ENCODE results near the gene ATIC. TPM values are rescaled to one million over a fixed set of nuclear protein-coding genes. Genes with fewer than 3 reads are reported as not detected.

The ATIC gene
- total and polyA plus RNA-seq, 7 experiments from 2014 or later = 62.1 to 205 (median 85.2) TPM

GRCh38 chr2:215320102-215320501, 8.2 kb downstream of the ATIC start:
- ATAC-seq = no peak
- no peak overlapping the region for H3K4me3 Mint-ChIP-seq
- intact Hi-C loops (cut with micrococcal nuclease) = no loop called here
- CTCF ChIA-PET = no interaction called here
- peaks cover 7 to 50% (median 37%) of the 10 kb centered on the region in 7 donors for H3K4me1 Mint-ChIP-seq
- Histone ChIP-seq H3K4me1 (ENCODE audit: control insufficient read depth in 2 of 2, insufficient read depth in 2 of 2, low read length in 2 of 2) (no peaks in the 10 kb centered on the region), H3K27me3 (ENCODE audit: control insufficient read depth in 2 of 2, insufficient read depth in 2 of 2, low read length in 2 of 2) (no peaks in the 10 kb centered on the region), H3K36me3 (ENCODE audit: control insufficient read depth in 2 of 3, insufficient read depth in 3 of 3, low read length in 3 of 3) (peaks cover 15 to 46% (median 17%) of the 10 kb centered on the region in 3 experiments), H3K4me3 (ENCODE audit: low read length) (no peak overlapping the region), H3K9me3 (ENCODE audit: control insufficient read depth in 2 of 3, low read length in 3 of 3) (no peaks in the 10 kb centered on the region), H3K27ac (ENCODE audit: low read depth, low read length) (no peak overlapping the region)
- POLR2A ChIA-PET = interaction anchor here (1.3 kb wide), 1 partner anchor 8 kb away, joined by 5 read pairs; the partner anchor contains the start of gene ATIC
- no peak overlapping the region for H3K27ac Mint-ChIP-seq
- H3K36me3 Mint-ChIP-seq = peaks cover 15 to 58% (median 44%) of the 10 kb centered on the region in 5 donors
- no peaks in the 10 kb centered on the region for H3K9me3 Mint-ChIP-seq
- no peak for DNase-seq
- no peaks in the 10 kb centered on the region for H3K27me3 Mint-ChIP-seq

GRCh38 chr2:215320679-215321078, 8.8 kb downstream of the ATIC start:
- H3K4me1 Mint-ChIP-seq = peaks cover 7 to 49% (median 35%) of the 10 kb centered on the region in 7 donors
- no peak overlapping the region for H3K4me3 ChIP-seq (ENCODE audit: low read length)
- no peak overlapping the region for H3K27ac Mint-ChIP-seq
- intact Hi-C loops (cut with micrococcal nuclease) = no loop called here
- ChIA-PET POLR2A (interaction anchor here (1.3 kb wide), 1 partner anchor 9 kb away, joined by 5 read pairs; the partner anchor contains the start of gene ATIC), CTCF (no interaction called here)
- no peaks in the 10 kb centered on the region for H3K27me3 Mint-ChIP-seq
- H3K9me3 ChIP-seq (ENCODE audit: control insufficient read depth in 2 of 3, low read length in 3 of 3) = no peaks in the 10 kb centered on the region
- no peaks in the 10 kb centered on the region for H3K9me3 Mint-ChIP-seq
- no peak overlapping the region for H3K27ac ChIP-seq (ENCODE audit: low read depth, low read length)
- H3K4me1 ChIP-seq (ENCODE audit: control insufficient read depth in 2 of 2, insufficient read depth in 2 of 2, low read length in 2 of 2) = no peaks in the 10 kb centered on the region
- H3K36me3 ChIP-seq (ENCODE audit: control insufficient read depth in 2 of 3, insufficient read depth in 3 of 3, low read length in 3 of 3) = peaks cover 15 to 46% (median 18%) of the 10 kb centered on the region in 3 experiments
- ATAC-seq = no peak
- H3K36me3 Mint-ChIP-seq = peaks cover 16 to 58% (median 44%) of the 10 kb centered on the region in 5 donors
- DNase-seq = no peak
- peak overlapping the region in 1 of 10 donors; percentile 3 for H3K4me3 Mint-ChIP-seq
- H3K27me3 ChIP-seq (ENCODE audit: control insufficient read depth in 2 of 2, insufficient read depth in 2 of 2, low read length in 2 of 2) = no peaks in the 10 kb centered on the region

- no peaks in the 10 kb centered on the region for H3K27me3 Mint-ChIP-seq
- ChIA-PET CTCF (interaction anchor here (0.6 kb wide), 1 partner anchor 557 kb away, joined by 3 read pairs; no protein-coding TSS in a partner anchor), POLR2A (interaction anchor here (0.6 to 1.1 kb wide), 3 partner anchors 10 to 808 kb away, joined by 3 to 6 read pairs (median 3); partner anchors contain the start of gene ATIC)
- intact Hi-C loops (cut with micrococcal nuclease) = no loop called here
- H3K4me1 Mint-ChIP-seq = peaks cover 18 to 46% (median 28%) of the 10 kb centered on the region in 7 donors
- no peaks in the 10 kb centered on the region for H3K27me3 ChIP-seq (ENCODE audit: control insufficient read depth in 2 of 2, insufficient read depth in 2 of 2, low read length in 2 of 2)
- H3K36me3 Mint-ChIP-seq = peaks cover 24 to 73% (median 49%) of the 10 kb centered on the region in 5 donors
- no peaks in the 10 kb centered on the region for H3K9me3 ChIP-seq (ENCODE audit: control insufficient read depth in 2 of 3, low read length in 3 of 3)
- no peak overlapping the region for H3K4me3 ChIP-seq (ENCODE audit: low read length)
- H3K4me1 ChIP-seq (ENCODE audit: control insufficient read depth in 2 of 2, insufficient read depth in 2 of 2, low read length in 2 of 2) = no peaks in the 10 kb centered on the region
- peak overlapping the region in 1 of 9 donors; percentile 14 for H3K27ac Mint-ChIP-seq
- no peaks in the 10 kb centered on the region for H3K9me3 Mint-ChIP-seq
- no peak overlapping the region for H3K4me3 Mint-ChIP-seq
- no peak for DNase-seq
- no peak for ATAC-seq
- no peak overlapping the region for H3K27ac ChIP-seq (ENCODE audit: low read depth, low read length)
- peaks cover 13 to 74% (median 31%) of the 10 kb centered on the region in 3 experiments for H3K36me3 ChIP-seq (ENCODE audit: control insufficient read depth in 2 of 3, insufficient read depth in 3 of 3, low read length in 3 of 3)
Observed at GRCh38 chr2:215324811-215325210, 13.0 kb downstream of the ATIC start.

- ATAC-seq = no peak
- Mint-ChIP-seq H3K27ac (peak overlapping the region in 1 of 9 donors; percentile 36), H3K4me3 (no peak overlapping the region)
Observed at GRCh38 chr2:215328066-215328465, 16.2 kb downstream of the ATIC start.

GRCh38 chr2:215332872-215333595, 21.2 kb downstream of the ATIC start:
- H3K27me3 ChIP-seq (ENCODE audit: control insufficient read depth in 2 of 2, insufficient read depth in 2 of 2, low read length in 2 of 2) = no peaks in the 10 kb centered on the region
- H3K9me3 Mint-ChIP-seq = no peaks in the 10 kb centered on the region
- no peak overlapping the region for H3K4me3 Mint-ChIP-seq
- H3K27ac Mint-ChIP-seq = peak overlapping the region in 1 of 9 donors; percentile 7
- H3K36me3 Mint-ChIP-seq = peaks cover 22 to 61% (median 50%) of the 10 kb centered on the region in 5 donors
- POLR2A ChIA-PET = no interaction called here
- H3K4me3 ChIP-seq (ENCODE audit: low read length) = no peak overlapping the region
- intact Hi-C loops (cut with micrococcal nuclease) = no loop called here
- H3K4me1 ChIP-seq (ENCODE audit: control insufficient read depth in 2 of 2, insufficient read depth in 2 of 2, low read length in 2 of 2) = no peaks in the 10 kb centered on the region
- peaks cover 7 to 19% (median 17%) of the 10 kb centered on the region in 7 donors for H3K4me1 Mint-ChIP-seq
- DNase-seq = no peak
- no peaks in the 10 kb centered on the region for H3K9me3 ChIP-seq (ENCODE audit: control insufficient read depth in 2 of 3, low read length in 3 of 3)
- H3K36me3 ChIP-seq (ENCODE audit: control insufficient read depth in 2 of 3, insufficient read depth in 3 of 3, low read length in 3 of 3) = peaks cover 4 to 79% (median 15%) of the 10 kb centered on the region in 3 experiments
- CTCF ChIA-PET = no interaction called here
- H3K27ac ChIP-seq (ENCODE audit: low read depth, low read length) = no peak overlapping the region
- H3K27me3 Mint-ChIP-seq = no peaks in the 10 kb centered on the region
- ATAC-seq = no peak

More at GRCh38 chr2:215328066-215328465, 16.2 kb downstream of the ATIC start:
- H3K27me3 Mint-ChIP-seq = no peaks in the 10 kb centered on the region
- CTCF ChIA-PET = no interaction called here
- no peak for DNase-seq
- intact Hi-C loops (cut with micrococcal nuclease) = no loop called here
- H3K9me3 Mint-ChIP-seq = no peaks in the 10 kb centered on the region
- POLR2A ChIA-PET = no interaction called here
- Histone ChIP-seq H3K27ac (ENCODE audit: low read depth, low read length) (no peak overlapping the region), H3K36me3 (ENCODE audit: control insufficient read depth in 2 of 3, insufficient read depth in 3 of 3, low read length in 3 of 3) (peaks cover 6 to 81% (median 30%) of the 10 kb centered on the region in 3 experiments), H3K27me3 (ENCODE audit: control insufficient read depth in 2 of 2, insufficient read depth in 2 of 2, low read length in 2 of 2) (no peaks in the 10 kb centered on the region), H3K9me3 (ENCODE audit: control insufficient read depth in 2 of 3, low read length in 3 of 3) (no peaks in the 10 kb centered on the region), H3K4me1 (ENCODE audit: control insufficient read depth in 2 of 2, insufficient read depth in 2 of 2, low read length in 2 of 2) (no peaks in the 10 kb centered on the region), H3K4me3 (ENCODE audit: low read length) (no peak overlapping the region)
- peaks cover 21 to 70% (median 53%) of the 10 kb centered on the region in 5 donors for H3K36me3 Mint-ChIP-seq
- H3K4me1 Mint-ChIP-seq = peaks cover 19 to 36% (median 24%) of the 10 kb centered on the region in 7 donors

- Mint-ChIP-seq H3K27me3 (no peaks in the 10 kb centered on the region), H3K4me3 (no peak overlapping the region), H3K9me3 (no peaks in the 10 kb centered on the region), H3K36me3 (peaks cover 32 to 73% (median 40%) of the 10 kb centered on the region in 5 donors), H3K27ac (no peak overlapping the region), H3K4me1 (peaks cover 0 to 10% (median 4%) of the 10 kb centered on the region in 7 donors)
- H3K27ac ChIP-seq (ENCODE audit: low read depth, low read length) = no peak overlapping the region
- intact Hi-C loops (cut with micrococcal nuclease) = no loop called here
- ATAC-seq = no peak
- no peaks in the 10 kb centered on the region for H3K9me3 ChIP-seq (ENCODE audit: control insufficient read depth in 2 of 3, low read length in 3 of 3)
- H3K27me3 ChIP-seq (ENCODE audit: control insufficient read depth in 2 of 2, insufficient read depth in 2 of 2, low read length in 2 of 2) = no peaks in the 10 kb centered on the region
- CTCF ChIA-PET = no interaction called here
- POLR2A ChIA-PET = no interaction called here
- no peaks in the 10 kb centered on the region for H3K4me1 ChIP-seq (ENCODE audit: control insufficient read depth in 2 of 2, insufficient read depth in 2 of 2, low read length in 2 of 2)
- H3K36me3 ChIP-seq (ENCODE audit: control insufficient read depth in 2 of 3, insufficient read depth in 3 of 3, low read length in 3 of 3) = peaks cover 10 to 74% (median 17%) of the 10 kb centered on the region in 3 experiments
- no peak for DNase-seq
- no peak overlapping the region for H3K4me3 ChIP-seq (ENCODE audit: low read length)
Observed at GRCh38 chr2:215338883-215339679, 27.2 kb downstream of the ATIC start.

Data from naive thymus-derived CD4-positive, alpha-beta T cell (primary cell).